ENCODE results near the gene MC3R.
A peak's percentile ranks its signal among the peaks of the same experiment; 100 is the strongest.

GRCh38 chr20:56200456-56200855 is 48.1 kb upstream of the MC3R start:
- TF ChIP-seq CTCF (conservative IDR thresholded peaks at IDR 0.05; ENCODE audit: low read depth, low read length) (0 out of 2 replicates have a peak, but pooled peaks have one; percentile 4), RCOR1 (IDR thresholded peaks at IDR 0.05; ENCODE audit: insufficient replicate concordance, low read length) (no peak), POLR2A (IDR thresholded peaks at IDR 0.05; ENCODE audit: low read depth, low read length) (no peak), MAFK (IDR thresholded peaks at IDR 0.05; ENCODE audit: low read depth, low read length) (no peak)

Measured in IMR-90 (cell line).